Hindlimb muscle (tissue), 1 donor: Measurements from ENCODE around the gene PTPRM. TPM values are rescaled to one million over a fixed set of nuclear protein-coding genes. Genes with fewer than 3 reads are reported as not detected.

Source experiments
- DNase-seq: peaks from one replicate; pipeline ENCODE4 v3.0.0-alpha.2; 2013
- polyA plus RNA-seq: library from polyadenylated mRNA; unstranded; fragments of 120-200 nt; gene quantifications from one replicate; pipeline ENCODE4 v1.2.1, GENCODE V29; 2013; ENCODE audit not compliant: insufficient read length

The PTPRM gene
- polyA plus RNA-seq, 1 donor = 80.2 TPM

- DNase-seq = peak; percentile 67
Measured at GRCh38 chr18:8254654-8255053, 687.5 kb downstream of the PTPRM start.

GRCh38 chr18:8257851-8258434 lies 690.8 kb downstream of the PTPRM start:
- DNase-seq = no peak

DNA sequence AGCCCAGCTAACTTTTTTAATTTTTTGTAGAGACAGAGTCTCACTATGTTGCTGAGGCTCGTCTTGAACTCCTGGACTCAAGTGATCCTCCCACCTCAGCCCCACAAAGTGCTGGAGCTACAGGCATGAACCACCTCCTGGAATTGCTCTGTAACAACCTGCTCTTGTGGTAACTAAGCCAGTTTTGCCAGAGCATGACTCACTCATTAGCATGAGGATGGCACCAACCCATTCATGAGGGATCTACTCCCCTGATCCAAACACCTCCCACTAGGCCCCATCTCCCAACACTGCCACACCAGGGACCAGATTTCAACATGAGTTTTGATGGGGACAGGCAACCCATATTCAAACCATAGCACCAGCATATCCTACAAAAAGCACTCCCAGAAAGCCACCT lies 693.2 kb downstream of the PTPRM start:
- DNase-seq = no peak

DNA sequence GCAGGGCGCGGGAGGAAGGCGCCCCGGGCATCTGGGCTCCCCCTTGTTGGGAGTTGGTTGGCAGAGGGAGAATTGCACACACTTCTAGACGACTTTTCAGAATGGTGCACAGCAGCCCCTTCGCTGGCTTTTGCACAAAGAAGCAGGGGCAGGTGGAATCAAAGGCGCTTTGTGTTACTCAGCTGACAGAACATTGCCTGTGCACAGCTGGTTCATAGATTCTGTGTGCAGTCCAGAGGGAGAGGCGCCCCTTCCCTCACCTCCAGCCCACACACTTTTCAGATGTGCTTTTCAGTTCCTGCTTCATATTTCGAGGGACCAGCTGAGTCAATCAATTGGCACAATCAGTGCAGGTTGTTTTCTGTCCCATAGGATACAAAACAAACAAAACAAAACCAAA lies 693.7 kb downstream of the PTPRM start:
- DNase-seq = no peak

DNA sequence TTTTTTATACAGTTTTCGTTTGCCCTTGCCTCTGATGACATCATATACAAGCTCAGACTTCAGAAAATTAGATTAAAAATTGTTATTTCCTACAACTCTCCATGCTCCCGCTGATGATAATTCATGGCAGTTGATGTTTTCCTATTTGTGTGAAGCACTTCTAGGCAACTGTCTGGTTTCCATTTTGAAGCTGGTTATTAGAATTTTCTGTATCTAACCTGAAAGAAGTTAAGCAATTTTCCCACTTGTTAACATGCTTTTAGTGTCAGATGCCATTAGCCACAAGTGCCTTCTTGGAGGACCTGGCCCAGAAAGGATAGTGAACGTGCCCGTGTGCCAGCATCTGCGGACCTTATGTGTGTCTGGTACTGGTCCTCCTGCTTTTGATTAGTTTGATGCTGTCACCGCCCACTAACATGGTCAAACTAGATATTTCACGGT lies 694.6 kb downstream of the PTPRM start:
- DNase-seq = no peak

GRCh38 chr18:8262221-8262620 lies 695.1 kb downstream of the PTPRM start:
- DNase-seq = no peak

- no peak for DNase-seq
Measured at GRCh38 chr18:8264116-8264515, 697.0 kb downstream of the PTPRM start.

DNA sequence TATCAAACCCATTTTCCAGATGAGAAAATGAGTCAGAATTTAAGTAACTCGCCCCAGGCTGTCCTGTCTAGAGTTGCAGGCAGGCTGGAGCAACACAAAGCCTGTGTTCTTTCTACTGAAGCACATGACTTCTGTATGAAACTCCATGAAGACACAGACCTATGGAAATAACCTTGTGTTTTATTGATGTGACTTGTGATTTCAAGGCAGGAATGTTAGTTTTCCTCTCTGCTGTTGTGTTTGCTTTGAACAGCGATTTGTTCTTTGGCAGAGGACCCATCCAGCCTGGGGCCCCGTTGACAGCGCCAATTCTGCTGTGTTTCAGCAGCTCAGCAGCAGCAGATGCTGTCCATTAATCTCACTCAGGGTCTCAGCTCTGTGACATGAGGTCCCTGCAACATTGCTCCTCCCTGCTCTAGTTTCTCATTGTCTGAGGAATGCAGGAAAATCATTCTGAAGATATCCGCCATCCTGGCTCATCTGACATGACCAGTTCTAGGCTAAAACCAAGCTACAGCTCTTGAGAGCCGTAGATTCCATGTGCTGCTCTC lies 697.8 kb downstream of the PTPRM start:
- peak; percentile 62 for DNase-seq

- DNase-seq = no peak
Measured at GRCh38 chr18:8272254-8272653, 705.1 kb downstream of the PTPRM start.

- no peak for DNase-seq
Measured at GRCh38 chr18:8274370-8274769, 707.3 kb downstream of the PTPRM start.

DNA sequence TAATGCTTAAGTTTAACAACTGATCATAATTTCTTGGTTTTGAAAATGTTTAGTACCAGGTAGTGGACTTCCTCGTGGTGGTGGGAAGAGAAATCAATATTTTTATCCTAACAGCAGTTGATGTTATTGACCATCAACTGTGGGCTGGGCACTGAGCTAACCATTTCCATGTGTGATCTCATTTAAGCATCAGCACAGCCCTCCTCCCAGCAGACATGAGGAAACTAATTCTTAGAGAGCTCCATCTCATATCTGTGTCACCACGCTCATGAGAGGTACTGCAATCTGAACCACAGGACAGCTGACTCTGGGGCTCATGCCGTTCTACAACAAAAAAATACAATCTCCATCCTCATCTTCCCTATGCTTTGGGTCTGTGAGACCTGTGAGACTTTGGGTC lies 709.3 kb downstream of the PTPRM start:
- DNase-seq = no peak

GRCh38 chr18:8277270-8277669 lies 710.2 kb downstream of the PTPRM start:
- no peak for DNase-seq

- DNase-seq = no peak
Measured at GRCh38 chr18:8279346-8279745, 712.2 kb downstream of the PTPRM start.

- no peak for DNase-seq
Measured at GRCh38 chr18:8279781-8280330, 712.7 kb downstream of the PTPRM start.

- DNase-seq = no peak
Measured at GRCh38 chr18:8283891-8284585, 716.9 kb downstream of the PTPRM start.

DNA sequence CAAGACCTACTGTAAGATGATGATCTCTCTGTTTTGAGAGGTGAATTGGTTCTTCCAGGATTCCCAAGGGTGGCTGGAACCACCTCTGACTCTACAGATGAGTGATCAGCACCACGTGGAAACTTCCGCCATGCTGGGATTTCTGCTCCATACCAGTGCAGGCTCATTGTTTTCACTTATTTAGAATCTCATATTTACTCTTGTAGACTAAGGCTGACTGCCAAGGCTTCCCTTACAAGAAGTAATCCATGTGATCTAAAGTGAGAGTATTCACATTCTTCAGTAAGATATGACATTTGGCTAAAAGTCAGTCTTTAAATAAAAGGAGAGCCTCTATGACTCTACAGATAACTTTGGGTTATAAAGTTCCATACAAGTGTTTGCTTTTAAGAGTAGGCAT lies 719.2 kb downstream of the PTPRM start:
- DNase-seq = no peak

- DNase-seq = no peak
Measured at GRCh38 chr18:8287196-8287885, 720.2 kb downstream of the PTPRM start.

DNA sequence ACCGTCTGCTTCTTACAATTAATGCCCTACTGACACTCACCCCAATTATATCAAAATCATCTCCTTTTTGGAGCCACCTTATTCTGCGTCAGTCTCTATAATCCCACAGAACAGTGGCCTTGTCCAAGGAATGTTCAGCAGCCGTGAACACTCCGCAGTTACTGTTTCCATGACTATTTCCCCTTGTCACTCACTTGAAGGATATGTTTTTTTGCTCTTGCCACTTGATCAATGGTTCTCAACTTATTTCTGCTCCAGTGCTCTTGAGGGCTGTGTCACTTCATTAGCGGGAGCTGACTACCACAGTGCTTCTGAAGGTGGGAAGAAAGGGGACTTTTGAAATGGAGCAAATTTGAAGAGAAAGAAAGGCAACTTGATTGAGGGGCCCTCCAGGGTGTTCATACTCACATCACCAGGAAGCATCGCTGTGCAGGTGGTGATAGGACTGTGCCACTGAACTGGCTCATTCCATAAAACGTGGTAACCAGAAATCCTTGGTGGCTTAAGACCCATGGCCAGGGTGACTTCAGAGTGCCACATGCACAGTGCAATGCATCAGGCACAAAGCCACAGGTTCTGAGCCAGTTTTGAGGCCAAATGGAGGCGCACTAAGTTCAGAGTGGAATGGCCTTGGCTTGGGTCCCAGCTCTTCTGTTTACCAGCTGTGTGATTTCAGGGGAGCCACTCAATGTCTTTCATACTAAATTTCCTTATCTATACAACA lies 721.5 kb downstream of the PTPRM start:
- DNase-seq = no peak

DNA sequence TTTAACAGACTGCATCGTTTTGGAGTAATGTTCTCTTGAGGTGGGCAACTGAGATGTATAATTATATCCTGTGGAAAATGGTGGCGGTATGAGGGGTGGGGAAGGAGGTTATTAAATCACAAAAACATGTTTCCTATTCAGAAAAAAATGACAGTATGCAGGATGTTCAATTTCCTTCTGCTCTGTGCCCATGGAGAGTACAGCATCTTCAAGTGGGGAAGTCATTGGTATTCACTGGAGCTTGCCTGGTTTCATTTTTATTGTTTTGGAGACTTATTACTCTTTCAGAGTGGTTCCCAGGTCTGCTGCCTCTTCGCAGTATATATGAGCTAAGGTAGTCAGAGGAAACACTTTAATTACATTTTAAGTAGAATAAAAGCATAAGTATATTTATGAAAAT lies 723.3 kb downstream of the PTPRM start:
- DNase-seq = no peak

GRCh38 chr18:8290913-8291312 lies 723.8 kb downstream of the PTPRM start:
- DNase-seq = no peak

DNA sequence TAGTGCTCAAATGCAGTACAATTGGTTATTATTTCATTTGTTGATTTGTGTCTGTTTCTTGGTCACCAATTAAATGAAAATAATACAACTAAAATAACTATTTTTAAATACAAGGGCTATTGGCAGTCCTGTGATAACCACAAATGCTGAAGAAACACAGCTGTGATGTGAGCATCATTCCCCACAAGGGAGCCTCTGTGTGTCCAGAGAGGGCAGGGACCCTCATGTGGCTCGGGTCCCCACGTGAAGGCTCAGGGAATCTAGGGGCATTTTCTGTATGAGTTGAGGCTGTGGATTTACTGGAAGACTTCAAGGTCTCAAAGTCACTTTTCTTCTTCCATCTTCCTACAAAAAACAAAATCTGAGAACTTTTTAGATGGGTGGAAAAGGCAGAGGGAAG lies 726.1 kb downstream of the PTPRM start:
- no peak for DNase-seq

- no peak for DNase-seq
Measured at GRCh38 chr18:8296886-8297616, 729.9 kb downstream of the PTPRM start.
